SH-SY5Y (cell line): ENCODE measurements around the gene HPN.

Experiments
- GATA2 ChIP-seq: IDR thresholded peaks from 2 replicates; pipeline ENCODE4 v1.6.1; 2011; ENCODE audit warnings: mild to moderate bottlenecking, low read depth, low read length
- GATA3 ChIP-seq: IDR thresholded peaks from 2 replicates; pipeline ENCODE4 v1.6.1; 2011; ENCODE audit warnings: low read depth, mild to moderate bottlenecking, low read length, moderate library complexity

Gene HPN

GRCh38 chr19:35017507-35017906 lies 24.0 kb upstream of the HPN start:
- TF ChIP-seq GATA2: no peak
- no peak for TF ChIP-seq GATA3

- TF ChIP-seq GATA2 (no peak), GATA3 (no peak)
Measured at GRCh38 chr19:35018379-35018778, 23.1 kb upstream of the HPN start.

- TF ChIP-seq GATA3 (no peak), GATA2 (no peak)
Measured at GRCh38 chr19:35019144-35019543, 22.4 kb upstream of the HPN start.

GRCh38 chr19:35021016-35021415 lies 20.5 kb upstream of the HPN start:
- TF ChIP-seq GATA3 (no peak), GATA2 (no peak)

GRCh38 chr19:35021596-35021995 lies 19.9 kb upstream of the HPN start:
- TF ChIP-seq GATA2 (no peak), GATA3 (no peak)

GRCh38 chr19:35022460-35022859 lies 19.1 kb upstream of the HPN start:
- TF ChIP-seq GATA2 (no peak), GATA3 (no peak)

GRCh38 chr19:35023428-35023827 lies 18.1 kb upstream of the HPN start:
- TF ChIP-seq GATA3: no peak
- no peak for TF ChIP-seq GATA2

GRCh38 chr19:35024095-35024494 lies 17.4 kb upstream of the HPN start:
- no peak for TF ChIP-seq GATA3
- no peak for TF ChIP-seq GATA2

- TF ChIP-seq GATA2 (no peak), GATA3 (no peak)
Measured at GRCh38 chr19:35025969-35026368, 15.6 kb upstream of the HPN start.

GRCh38 chr19:35026418-35026817 lies 15.1 kb upstream of the HPN start:
- TF ChIP-seq GATA3: no peak
- TF ChIP-seq GATA2: no peak

- TF ChIP-seq GATA2: no peak
- TF ChIP-seq GATA3: no peak
Measured at GRCh38 chr19:35027009-35027408, 14.5 kb upstream of the HPN start.

- TF ChIP-seq GATA3 (no peak), GATA2 (no peak)
Measured at GRCh38 chr19:35027851-35028599, 13.5 kb upstream of the HPN start.

- no peak for TF ChIP-seq GATA2
- no peak for TF ChIP-seq GATA3
Measured at GRCh38 chr19:35029737-35030256, 11.7 kb upstream of the HPN start.

GRCh38 chr19:35030257-35031071 lies 11.1 kb upstream of the HPN start, which contains the start of gene SCN1B:
Gene SCN1B, plus strand, starts transcription at chr19:35030470. Its CDS starts 351 bp downstream, at chr19:35030821.
- no peak for TF ChIP-seq GATA2
- TF ChIP-seq GATA3: no peak
